Measurements from ENCODE around the gene CFAP97D2.

GRCh38 chr13:114134111-114134943, 44.7 kb upstream of the CFAP97D2 start:
- TF ChIP-seq, protein P1, sequence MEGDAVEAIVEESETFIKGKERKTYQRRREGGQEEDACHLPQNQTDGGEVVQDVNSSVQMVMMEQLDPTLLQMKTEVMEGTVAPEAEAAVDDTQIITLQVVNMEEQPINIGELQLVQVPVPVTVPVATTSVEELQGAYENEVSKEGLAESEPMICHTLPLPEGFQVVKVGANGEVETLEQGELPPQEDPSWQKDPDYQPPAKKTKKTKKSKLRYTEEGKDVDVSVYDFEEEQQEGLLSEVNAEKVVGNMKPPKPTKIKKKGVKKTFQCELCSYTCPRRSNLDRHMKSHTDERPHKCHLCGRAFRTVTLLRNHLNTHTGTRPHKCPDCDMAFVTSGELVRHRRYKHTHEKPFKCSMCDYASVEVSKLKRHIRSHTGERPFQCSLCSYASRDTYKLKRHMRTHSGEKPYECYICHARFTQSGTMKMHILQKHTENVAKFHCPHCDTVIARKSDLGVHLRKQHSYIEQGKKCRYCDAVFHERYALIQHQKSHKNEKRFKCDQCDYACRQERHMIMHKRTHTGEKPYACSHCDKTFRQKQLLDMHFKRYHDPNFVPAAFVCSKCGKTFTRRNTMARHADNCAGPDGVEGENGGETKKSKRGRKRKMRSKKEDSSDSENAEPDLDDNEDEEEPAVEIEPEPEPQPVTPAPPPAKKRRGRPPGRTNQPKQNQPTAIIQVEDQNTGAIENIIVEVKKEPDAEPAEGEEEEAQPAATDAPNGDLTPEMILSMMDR (IDR thresholded peaks at IDR 0.05; ENCODE audit: poor library complexity, severe bottlenecking) = no peak
- no peak for TF ChIP-seq EP300 (conservative IDR thresholded peaks at IDR 0.05; ENCODE audit: poor library complexity, severe bottlenecking)
- no peak for TF ChIP-seq EZH2 (IDR thresholded peaks at IDR 0.05; ENCODE audit: borderline replicate concordance, insufficient read depth, low read length, poor library complexity, severe bottlenecking)
- TF ChIP-seq, protein P2, sequence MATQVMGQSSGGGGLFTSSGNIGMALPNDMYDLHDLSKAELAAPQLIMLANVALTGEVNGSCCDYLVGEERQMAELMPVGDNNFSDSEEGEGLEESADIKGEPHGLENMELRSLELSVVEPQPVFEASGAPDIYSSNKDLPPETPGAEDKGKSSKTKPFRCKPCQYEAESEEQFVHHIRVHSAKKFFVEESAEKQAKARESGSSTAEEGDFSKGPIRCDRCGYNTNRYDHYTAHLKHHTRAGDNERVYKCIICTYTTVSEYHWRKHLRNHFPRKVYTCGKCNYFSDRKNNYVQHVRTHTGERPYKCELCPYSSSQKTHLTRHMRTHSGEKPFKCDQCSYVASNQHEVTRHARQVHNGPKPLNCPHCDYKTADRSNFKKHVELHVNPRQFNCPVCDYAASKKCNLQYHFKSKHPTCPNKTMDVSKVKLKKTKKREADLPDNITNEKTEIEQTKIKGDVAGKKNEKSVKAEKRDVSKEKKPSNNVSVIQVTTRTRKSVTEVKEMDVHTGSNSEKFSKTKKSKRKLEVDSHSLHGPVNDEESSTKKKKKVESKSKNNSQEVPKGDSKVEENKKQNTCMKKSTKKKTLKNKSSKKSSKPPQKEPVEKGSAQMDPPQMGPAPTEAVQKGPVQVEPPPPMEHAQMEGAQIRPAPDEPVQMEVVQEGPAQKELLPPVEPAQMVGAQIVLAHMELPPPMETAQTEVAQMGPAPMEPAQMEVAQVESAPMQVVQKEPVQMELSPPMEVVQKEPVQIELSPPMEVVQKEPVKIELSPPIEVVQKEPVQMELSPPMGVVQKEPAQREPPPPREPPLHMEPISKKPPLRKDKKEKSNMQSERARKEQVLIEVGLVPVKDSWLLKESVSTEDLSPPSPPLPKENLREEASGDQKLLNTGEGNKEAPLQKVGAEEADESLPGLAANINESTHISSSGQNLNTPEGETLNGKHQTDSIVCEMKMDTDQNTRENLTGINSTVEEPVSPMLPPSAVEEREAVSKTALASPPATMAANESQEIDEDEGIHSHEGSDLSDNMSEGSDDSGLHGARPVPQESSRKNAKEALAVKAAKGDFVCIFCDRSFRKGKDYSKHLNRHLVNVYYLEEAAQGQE (IDR thresholded peaks at IDR 0.05; ENCODE audit: borderline replicate concordance) = no peak
- TF ChIP-seq POLR2AphosphoS5 (IDR thresholded peaks at IDR 0.05) = no peak
- TF ChIP-seq TAF1 (IDR thresholded peaks at IDR 0.05; ENCODE audit: low read depth) = no peak
- no peak for TF ChIP-seq SMC3 (conservative IDR thresholded peaks at IDR 0.05; ENCODE audit: poor library complexity)
- no peak for TF ChIP-seq MXI1 (conservative IDR thresholded peaks at IDR 0.05; ENCODE audit: poor library complexity, severe bottlenecking)

All from neural cell (in vitro differentiated cells).